CD4-positive, alpha-beta T cell treated with Interleukin-21 for 1 hour (primary cell): ENCODE measurements around the gene BRD3OS.

Experiments
- DNase-seq: peaks from one replicate; pipeline ENCODE4 v3.0.0-alpha.2; 2020

BRD3OS gene

DNA sequence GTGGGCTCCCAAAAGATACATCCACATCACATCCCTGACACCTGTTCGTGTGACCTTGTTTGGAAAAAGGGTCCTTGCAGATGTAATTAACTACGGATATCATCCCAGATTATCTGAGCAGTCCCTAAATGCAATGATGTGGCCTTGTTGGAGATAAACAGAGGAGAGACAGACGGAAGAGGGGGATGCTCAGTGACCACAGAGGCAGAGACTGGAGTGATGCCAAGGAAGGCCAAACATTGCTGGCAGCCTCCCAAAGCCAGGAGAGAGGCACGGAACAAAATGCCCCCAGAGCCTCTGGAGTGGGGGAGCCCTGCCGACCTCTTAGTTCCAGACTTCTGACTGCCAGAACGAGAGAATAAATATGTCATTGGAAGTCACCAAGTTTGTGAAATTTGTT, 18.1 kb upstream of the BRD3OS start:
- DNase-seq: no peak

DNA sequence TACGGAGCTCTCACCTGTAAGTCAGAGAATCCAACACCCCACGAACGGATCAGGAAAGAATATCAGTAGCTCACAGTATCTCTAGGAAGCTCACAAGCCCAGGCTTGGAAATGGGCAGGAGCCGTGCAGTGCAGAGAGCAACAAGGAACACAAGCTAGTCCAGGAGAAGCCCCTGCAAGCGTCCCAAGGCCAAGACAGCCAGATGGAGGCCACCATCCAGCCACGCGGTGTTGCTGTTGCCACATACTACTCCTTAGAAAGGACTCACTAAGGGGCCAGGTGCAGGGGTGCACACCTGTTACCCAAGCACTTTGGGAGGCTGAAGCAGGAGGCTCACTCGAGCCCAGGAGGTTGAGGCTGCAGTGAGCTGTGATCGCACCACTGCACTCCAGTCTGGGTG, 17.7 kb upstream of the BRD3OS start:
- DNase-seq: no peak

- no peak for DNase-seq
Measured at GRCh38 chr9:134010310-134011173, 14.7 kb upstream of the BRD3OS start.

GRCh38 chr9:134011401-134011800, 13.9 kb upstream of the BRD3OS start:
- no peak for DNase-seq

GRCh38 chr9:134014946-134015345, 10.3 kb upstream of the BRD3OS start:
- no peak for DNase-seq

GRCh38 chr9:134024214-134024792, 978 bp upstream of the BRD3OS start:
- DNase-seq: no peak

GRCh38 chr9:134025606-134026541, 593 bp downstream of the BRD3OS start:
- peak; percentile 42 for DNase-seq

DNA sequence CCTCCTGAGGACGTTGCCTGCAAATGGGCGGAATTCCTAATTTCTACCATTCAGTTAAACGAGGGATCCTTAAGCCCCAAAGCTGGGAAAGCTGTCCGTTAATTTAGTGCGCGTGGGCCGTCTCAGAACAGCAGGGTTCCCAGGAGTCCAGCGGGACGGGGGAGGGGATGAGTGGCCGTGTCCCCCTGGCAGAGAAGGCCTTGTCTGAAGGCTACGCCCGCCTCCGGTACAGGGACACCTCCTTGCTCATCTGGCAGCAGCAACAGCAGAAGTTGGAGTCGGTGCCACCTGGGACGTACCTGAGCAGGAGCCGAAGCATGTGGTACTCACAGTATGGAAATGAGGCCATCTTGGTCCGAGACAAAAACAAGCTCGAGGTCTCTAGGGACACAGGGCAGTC, 1.3 kb downstream of the BRD3OS start:
- no peak for DNase-seq

GRCh38 chr9:134026981-134027380, 1.7 kb downstream of the BRD3OS start:
- DNase-seq: no peak

- no peak for DNase-seq
Measured at GRCh38 chr9:134027561-134027960, 2.3 kb downstream of the BRD3OS start.

DNA sequence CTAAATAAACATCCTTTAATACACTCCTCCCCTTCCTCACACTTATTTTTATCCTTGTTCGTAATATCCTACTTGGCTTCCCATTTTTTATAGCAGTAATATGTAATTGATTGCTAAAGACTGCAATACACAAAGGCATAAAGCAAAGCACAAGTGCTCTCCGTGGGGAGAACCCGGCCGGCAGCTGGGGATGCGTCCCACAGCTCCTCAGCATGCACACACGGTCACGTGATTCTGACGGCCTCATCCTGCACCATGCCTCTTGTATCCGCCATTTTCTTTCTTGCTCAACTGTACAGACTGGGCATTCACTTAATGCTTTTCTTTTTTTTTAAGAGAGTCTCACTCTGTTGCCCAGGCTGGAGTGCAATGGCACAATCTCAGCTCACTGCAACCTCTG, 2.8 kb downstream of the BRD3OS start:
- no peak for DNase-seq

DNA sequence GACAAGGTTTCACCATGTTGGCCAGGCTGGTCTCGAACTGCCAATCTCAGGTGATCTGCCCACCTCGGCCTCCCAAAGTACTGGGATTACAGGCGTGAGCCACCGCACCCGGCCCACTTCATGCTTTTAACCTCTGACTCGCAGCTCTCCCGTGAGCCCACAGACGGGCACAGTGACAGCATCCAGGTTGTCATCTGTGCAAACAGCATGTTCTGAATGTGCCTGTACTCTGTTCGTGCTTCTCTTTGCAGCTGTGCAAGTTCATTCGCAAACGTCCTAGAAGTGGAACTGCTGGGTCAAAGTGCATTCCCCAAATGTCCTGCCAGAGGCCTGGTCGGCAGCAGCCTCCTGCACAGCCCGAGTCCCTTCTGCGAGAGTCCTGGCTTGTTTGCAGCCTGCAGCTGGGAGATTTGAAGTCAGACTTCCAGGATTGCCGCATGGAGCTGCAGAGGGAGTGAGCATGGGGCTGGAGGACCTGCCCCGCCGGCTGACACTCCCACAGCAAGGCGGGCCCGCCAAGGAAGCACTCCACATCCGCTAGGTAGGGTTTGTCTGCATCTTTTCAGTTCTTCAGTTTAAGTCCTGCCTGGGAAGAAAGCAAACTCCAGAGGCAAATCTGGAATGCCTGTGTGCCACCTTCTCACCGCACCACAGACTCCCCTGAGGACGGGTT, 3.4 kb downstream of the BRD3OS start:
- DNase-seq: no peak

- DNase-seq: no peak
Measured at GRCh38 chr9:134029248-134030226, 4.3 kb downstream of the BRD3OS start.

- DNase-seq: no peak
Measured at GRCh38 chr9:134030821-134031470, 5.7 kb downstream of the BRD3OS start.

GRCh38 chr9:134031783-134032182, 6.5 kb downstream of the BRD3OS start:
- DNase-seq: no peak

- no peak for DNase-seq
Measured at GRCh38 chr9:134032456-134033222, 7.4 kb downstream of the BRD3OS start.

- no peak for DNase-seq
Measured at GRCh38 chr9:134033516-134034214, 8.4 kb downstream of the BRD3OS start.

DNA sequence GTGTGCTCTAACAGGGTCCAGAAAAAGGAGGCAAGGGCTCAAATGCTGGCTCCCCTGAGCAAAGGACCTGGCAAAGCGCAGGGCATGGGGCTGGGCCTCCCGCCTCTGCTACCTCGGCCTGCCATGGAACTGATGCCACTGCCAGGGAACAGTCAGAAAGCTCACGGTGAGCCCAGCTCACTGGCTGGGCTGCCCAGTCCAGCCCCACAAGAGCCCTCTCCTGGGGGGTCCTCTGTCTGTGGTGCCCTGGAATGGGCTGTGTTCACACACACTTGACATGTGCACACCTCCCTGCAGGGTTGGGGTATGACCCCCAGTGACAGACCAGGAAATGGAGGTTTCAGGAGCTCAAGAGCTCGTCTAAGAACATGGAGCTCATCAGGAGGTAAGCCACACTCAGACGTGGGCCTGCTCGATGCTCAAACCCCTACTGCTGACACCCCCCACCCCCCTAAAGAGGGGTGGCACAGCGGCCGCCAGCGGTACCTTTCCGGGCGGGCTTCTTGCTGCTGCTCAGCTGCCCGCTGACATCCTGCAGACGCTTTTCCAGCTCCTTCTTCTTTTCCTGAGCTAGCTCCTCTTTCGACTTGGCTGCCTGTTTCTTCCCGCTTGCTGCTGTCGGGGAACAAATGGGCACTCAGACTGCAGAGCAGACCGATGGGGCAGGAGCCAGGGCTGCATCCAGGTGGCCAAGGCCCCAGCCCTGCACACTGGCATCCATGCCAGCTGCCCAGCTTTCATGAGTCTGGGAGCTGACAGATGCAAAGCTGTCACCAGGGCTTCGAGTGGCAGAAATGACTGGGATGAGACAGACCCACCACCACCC, 9.1 kb downstream of the BRD3OS start:
- no peak for DNase-seq
